Stomach (tissue), 9 donors: ENCODE measurements around the gene MS4A18. TPM values are rescaled to one million over a fixed set of nuclear protein-coding genes. Genes with fewer than 3 reads are reported as not detected.
"Not testable (repeated sequence)": the region's sequence is repeated elsewhere in the genome, so short reads cannot be mapped to it uniquely, and the experiment has no call there.

ENCODE experiments used
- DNase-seq, 2 donors: peaks; one replicate each; pipeline versions ENCODE4 v3.0.0 to v3.0.0-alpha.2; 2013 to 2019
- H3K27ac ChIP-seq, 5 donors: fragments of 200-600 bp in 4 of 5; sonication (generic) in 4 of 5; one replicate each; pipeline ENCODE4 v1.5.1; 2013 to 2019; ENCODE audit warnings: mild to moderate bottlenecking in 1 of 5, moderate library complexity in 1 of 5
- H3K27me3 ChIP-seq, 3 donors: fragments of 200-600 bp; sonication (generic); one replicate each; pipeline ENCODE4 v1.5.1; 2017 to 2019; ENCODE audit warnings: mixed run types in 1 of 3
- H3K36me3 ChIP-seq, 4 donors: fragments of 200-600 bp; sonication (generic); 1 replicate in 3 of 4; 2 replicates in 1 of 4; pipeline ENCODE4 v1.5.1; 2016 to 2019
- H3K4me1 ChIP-seq, 4 donors: fragments of 200-600 bp; sonication (generic); one replicate each; pipeline ENCODE4 v1.5.1; 2016 to 2019
- H3K4me3 ChIP-seq, 4 donors: fragments of 200-600 bp; sonication (generic) in 3 of 4; one replicate each; pipeline ENCODE4 v1.5.1; 2016 to 2019; ENCODE audit warnings: mild to moderate bottlenecking in 1 of 4
- H3K9me3 ChIP-seq, 4 donors: fragments of 200-600 bp; sonication (generic); one replicate each; pipeline ENCODE4 v1.5.1; 2016 to 2019
- CTCF ChIP-seq, 7 experiments: fragments of 450-650 bp in 4 of 7; fragments of 200-600 bp in 3 of 7; sonication (generic) in 3 of 7; IDR thresholded peaks; one replicate each; pipeline ENCODE4 v1.5.1; 2016 to 2019; ENCODE audit warnings: antibody characterized with exemption in 7 of 7, control low read depth in 2 of 7, mild to moderate bottlenecking in 1 of 7
- EP300 ChIP-seq: sonication (generic); formaldehyde crosslinking; IDR thresholded peaks from one replicate; pipeline ENCODE4 v1.6.1; 2017; ENCODE audit warnings: antibody characterized with exemption
- POLR2A ChIP-seq, 4 donors: fragments of 450-650 bp; IDR thresholded peaks; one replicate each; pipeline ENCODE4 v1.6.1; 2016; ENCODE audit warnings: antibody characterized with exemption in 4 of 4, control low read depth in 2 of 4, mild to moderate bottlenecking in 1 of 4, moderate library complexity in 1 of 4
- POLR2AphosphoS5 ChIP-seq, 3 donors: sonication (generic); formaldehyde crosslinking; IDR thresholded peaks; one replicate each; pipeline ENCODE4 v1.6.1; 2016; ENCODE audit warnings: antibody characterized with exemption in 3 of 3
- WGBS, 5 donors: extraction: QIAGEN DNeasy Blood & Tissue Kit in 3 of 5; methylation state at CpG; one replicate each; pipeline versions ENCODE4 v1.1.5 to v1.1.7; 2013 to 2018; 5-methylcytosine and 5-hydroxymethylcytosine counted together
- intact Hi-C: fragments of 100-400 bp; cut with DNase I; formaldehyde crosslinking; loops from one replicate; pipeline ENCODE4 v1.15.1; 2023; ENCODE audit warnings: low total_unique reads
- polyA plus RNA-seq, 3 donors: library from polyadenylated mRNA; stranded (reverse); fragments of 200-250 nt; gene quantifications; one replicate each; pipeline ENCODE4 v1.2.3, GENCODE V29; 2013
- total RNA-seq, 5 donors: library from RNA; depleted of rRNA; stranded (reverse); fragments of >200 nt; gene quantifications; one replicate each; pipeline versions ENCODE4 v1.1.0 to v1.2.3, GENCODE V29; 2014 to 2016
- donor health status: healthy with polysubstance abuse.
- donor health status: Bipolar disorder and iron deficiency.
- donor health status: healthy.

Gene MS4A18
- total and polyA plus RNA-seq, 8 donors, result 0.19 TPM; not detected in 7

DNA sequence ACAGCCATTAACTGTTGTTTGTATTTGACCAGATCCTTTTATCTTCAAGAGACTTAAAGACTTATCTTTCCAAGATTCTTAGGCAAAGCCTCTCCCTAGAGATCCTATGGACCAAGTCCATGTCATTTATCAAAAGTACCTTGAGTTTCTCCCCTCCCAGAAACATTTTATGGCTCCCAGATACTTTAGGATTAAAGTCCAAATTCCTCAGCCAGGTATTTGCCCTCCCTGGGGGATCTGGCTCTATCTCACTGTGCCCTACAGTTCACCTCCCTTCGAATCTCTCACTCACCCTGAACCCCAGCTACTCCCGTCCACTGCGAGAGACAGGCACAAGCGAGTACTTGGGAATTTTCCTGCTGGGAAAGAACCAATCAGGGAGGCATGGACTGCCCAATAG lies 13.2 kb upstream of the MS4A18 start:
- Histone ChIP-seq H3K36me3 (no peaks in the 10 kb centered on the region), H3K27ac (no peak overlapping the region), H3K27me3 (no peaks in the 10 kb centered on the region), H3K4me1 (no peaks in the 10 kb centered on the region), H3K9me3 (no peaks in the 10 kb centered on the region), H3K4me3 (no peak overlapping the region)
- peak in 1 of 2 donors; percentile 18 for DNase-seq
- intact Hi-C loops, result no loop called here
- WGBS, 5 donors, result 54 to 72% (median 55%) methylated on average over 4 of the region's 4 CpGs
- TF ChIP-seq POLR2A (IDR thresholded peaks at IDR 0.05) (no peak), POLR2AphosphoS5 (IDR thresholded peaks at IDR 0.05) (no peak), CTCF (IDR thresholded peaks at IDR 0.05) (no peak), EP300 (no peak)

- H3K9me3 ChIP-seq, result peaks cover 0 to 11% (median 6%) of the 10 kb centered on the region in 4 donors
- H3K4me1 ChIP-seq, H3K27me3 ChIP-seq, H3K36me3 ChIP-seq, H3K27ac ChIP-seq, DNase-seq, H3K4me3 ChIP-seq, intact Hi-C loops: not testable (repeated sequence)
- 71 to 81% (median 79%) methylated on average over 6 of the region's 6 CpGs for WGBS, 5 donors
Measured at GRCh38 chr11:60713423-60713822, 11.1 kb upstream of the MS4A18 start.

DNA sequence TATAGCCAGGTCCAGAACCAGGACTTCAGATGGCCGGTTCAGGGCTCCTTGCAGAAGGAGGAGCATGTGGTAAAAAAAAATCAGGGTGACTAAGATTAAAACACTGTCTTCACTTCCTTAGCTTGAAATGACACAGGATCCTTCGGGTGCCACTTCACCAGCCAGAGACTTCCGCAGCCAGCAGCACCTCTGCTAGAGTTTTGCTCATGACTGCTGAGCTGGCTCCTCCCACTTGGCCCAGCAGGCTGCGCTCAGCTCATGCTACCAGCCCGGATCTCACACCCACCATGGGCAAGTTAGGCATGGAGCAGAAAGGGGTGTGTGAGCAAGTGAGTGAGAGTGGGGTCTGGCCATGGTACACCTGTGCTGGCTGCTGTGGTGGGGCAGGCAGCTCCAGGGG lies 6.6 kb upstream of the MS4A18 start:
- Histone ChIP-seq H3K9me3 (peaks cover 0 to 16% (median 9%) of the 10 kb centered on the region in 4 donors), H3K36me3 (no peaks in the 10 kb centered on the region), H3K4me1 (no peaks in the 10 kb centered on the region), H3K27me3 (peaks cover 0 to 6% (median 0%) of the 10 kb centered on the region in 3 donors), H3K27ac (no peak overlapping the region), H3K4me3 (no peak overlapping the region)
- intact Hi-C loops, result no loop called here
- WGBS, 5 donors, result 75 to 90% (median 89%) methylated on average over 4 to 5 of the region's 5 CpGs
- TF ChIP-seq POLR2A (IDR thresholded peaks at IDR 0.05), result no peak
- TF ChIP-seq EP300, result no peak
- no peak for TF ChIP-seq CTCF (IDR thresholded peaks at IDR 0.05)
- no peak for DNase-seq

- intact Hi-C loops, result no loop called here
- DNase-seq, result no peak
- 80 to 87% (median 86%) methylated on average over 10 of the region's 10 CpGs for WGBS, 5 donors
- H3K4me1 ChIP-seq, result no peaks in the 10 kb centered on the region
- H3K36me3 ChIP-seq, result no peaks in the 10 kb centered on the region
- peaks cover 0 to 6% (median 0%) of the 10 kb centered on the region in 3 donors for H3K27me3 ChIP-seq
- no peak overlapping the region for H3K4me3 ChIP-seq
- TF ChIP-seq EP300 (no peak), CTCF (IDR thresholded peaks at IDR 0.05) (no peak), POLR2AphosphoS5 (IDR thresholded peaks at IDR 0.05) (no peak), POLR2A (IDR thresholded peaks at IDR 0.05) (no peak)
- no peak overlapping the region for H3K27ac ChIP-seq
- peaks cover 0 to 16% (median 9%) of the 10 kb centered on the region in 4 donors for H3K9me3 ChIP-seq
Measured at GRCh38 chr11:60718524-60719316, 5.8 kb upstream of the MS4A18 start.

- Histone ChIP-seq H3K4me3 (no peak overlapping the region), H3K27me3 (peaks cover 0 to 6% (median 0%) of the 10 kb centered on the region in 3 donors), H3K27ac (no peak overlapping the region), H3K36me3 (no peaks in the 10 kb centered on the region), H3K4me1 (no peaks in the 10 kb centered on the region), H3K9me3 (peaks cover 0 to 16% (median 9%) of the 10 kb centered on the region in 4 donors)
- DNase-seq, result no peak
- intact Hi-C loops, result no loop called here
- WGBS, 5 donors, result 73 to 85% (median 83%) methylated on average over 4 of the region's 4 CpGs
- TF ChIP-seq CTCF (IDR thresholded peaks at IDR 0.05), result no peak
- no peak for TF ChIP-seq POLR2A (IDR thresholded peaks at IDR 0.05)
- TF ChIP-seq EP300, result no peak
- no peak for TF ChIP-seq POLR2AphosphoS5 (IDR thresholded peaks at IDR 0.05)
Measured at GRCh38 chr11:60719391-60719790, 5.1 kb upstream of the MS4A18 start.
